HepG2 (cell line): ENCODE data around the gene DDC. TPM values are rescaled to one million over a fixed set of nuclear protein-coding genes. Genes with fewer than 3 reads are reported as not detected.
A peak's percentile ranks its signal among the peaks of the same experiment; 100 is the strongest.

Experiments
- CREB1 ChIP-seq, 2 experiments: fragments of 450-650 bp in 1 of 2; IDR thresholded peaks; 2 replicates each; pipeline ENCODE4 v1.6.1; 2016 to 2017; ENCODE audit warnings: control low read depth in 1 of 2, mild to moderate bottlenecking in 1 of 2, missing compliant biosample characterization in 1 of 2, missing genetic modification characterization in 1 of 2
- DNMT1 ChIP-seq: sonication (generic); formaldehyde crosslinking; IDR thresholded peaks from 2 replicates; pipeline ENCODE4 v1.5.1; 2020; ENCODE audit warnings: mild to moderate bottlenecking, missing genetic modification reagents
- FOXA3 ChIP-seq: IDR thresholded peaks from 2 replicates; pipeline ENCODE4 v1.6.1; 2016; ENCODE audit warnings: missing genetic modification reagents, missing compliant biosample characterization
- HMGA1 ChIP-seq: sonication (generic); formaldehyde crosslinking; conservative IDR thresholded peaks from 2 replicates; pipeline ENCODE4 v1.4.0; 2020; ENCODE audit warnings: missing genetic modification reagents
- MED8 ChIP-seq: sonication (generic); formaldehyde crosslinking; IDR thresholded peaks from 2 replicates; pipeline ENCODE4 v1.8.1; 2023; ENCODE audit warnings: mild to moderate bottlenecking, missing genetic modification reagents; ENCODE audit not compliant: insufficient replicate concordance
- MEF2D ChIP-seq: sonication (generic); formaldehyde crosslinking; IDR thresholded peaks from 2 replicates; pipeline ENCODE4 v1.5.1; 2020; ENCODE audit warnings: mild to moderate bottlenecking, missing genetic modification reagents
- MEIS1 ChIP-seq: sonication (generic); formaldehyde crosslinking; IDR thresholded peaks from 2 replicates; pipeline ENCODE4 v1.9.0; 2021; ENCODE audit warnings: mild to moderate bottlenecking, missing genetic modification reagents, moderate library complexity, borderline replicate concordance
- NCOR1 ChIP-seq: fragments of 200-600 bp; sonication (generic); IDR thresholded peaks from 2 replicates; pipeline ENCODE4 v1.7.0; 2017; ENCODE audit warnings: antibody characterized with exemption, low read length, borderline replicate concordance
- NFATC3 ChIP-seq: sonication (generic); formaldehyde crosslinking; IDR thresholded peaks from 2 replicates; pipeline ENCODE4 v1.5.1; 2020; ENCODE audit warnings: mild to moderate bottlenecking, missing genetic modification reagents
- NFE2L1 ChIP-seq: sonication (generic); formaldehyde crosslinking; IDR thresholded peaks from 2 replicates; pipeline ENCODE4 v1.4.0; 2020; ENCODE audit warnings: missing genetic modification reagents, mild to moderate bottlenecking, borderline replicate concordance
- NPAS2 ChIP-seq: sonication (generic); formaldehyde crosslinking; IDR thresholded peaks from 2 replicates; pipeline ENCODE4 v1.8.0; 2022; ENCODE audit warnings: mild to moderate bottlenecking, missing genetic modification reagents, borderline replicate concordance
- NR2C2 ChIP-seq: sonication (generic); formaldehyde crosslinking; IDR thresholded peaks from 2 replicates; pipeline ENCODE4 v1.4.0; 2020; ENCODE audit warnings: missing genetic modification reagents, mild to moderate bottlenecking, moderate library complexity, borderline replicate concordance
- POGZ ChIP-seq: sonication (generic); formaldehyde crosslinking; IDR thresholded peaks from 2 replicates; pipeline ENCODE4 v1.4.0; 2020; ENCODE audit warnings: mild to moderate bottlenecking, missing genetic modification reagents
- RBAK ChIP-seq: sonication (generic); formaldehyde crosslinking; IDR thresholded peaks from 2 replicates; pipeline ENCODE4 v1.5.1; 2020; ENCODE audit warnings: mild to moderate bottlenecking, missing genetic modification reagents
- RXRB ChIP-seq: IDR thresholded peaks from 2 replicates; pipeline ENCODE4 v1.6.1; 2016; ENCODE audit warnings: borderline replicate concordance, missing genetic modification reagents, missing compliant biosample characterization
- SNAPC4 ChIP-seq: sonication (generic); formaldehyde crosslinking; IDR thresholded peaks from 2 replicates; pipeline ENCODE4 v1.4.0; 2020; ENCODE audit warnings: mild to moderate bottlenecking, missing genetic modification reagents
- SYNCRIP ChIP-seq: fragments of 200-400 bp; formaldehyde crosslinking; IDR thresholded peaks from 2 replicates; pipeline ENCODE4 v1.6.1; 2018; ENCODE audit warnings: mild to moderate bottlenecking, low read depth, low read length; ENCODE audit not compliant: insufficient read depth
- TAF15 ChIP-seq: fragments of 200-400 bp; formaldehyde crosslinking; IDR thresholded peaks from one replicate; pipeline ENCODE4 v1.6.1; 2018; ENCODE audit warnings: mild to moderate bottlenecking, low read depth, low read length; ENCODE audit not compliant: poor library complexity, severe bottlenecking
- TP53 ChIP-seq: sonication (generic); formaldehyde crosslinking; conservative IDR thresholded peaks from 2 replicates; pipeline ENCODE4 v1.4.0; 2020; ENCODE audit warnings: missing genetic modification reagents
- ZFYVE20 ChIP-seq: sonication (generic); formaldehyde crosslinking; IDR thresholded peaks from 2 replicates; pipeline ENCODE4 v1.8.0; 2023; ENCODE audit warnings: low read depth, mild to moderate bottlenecking, moderate library complexity, missing genetic modification reagents, borderline replicate concordance
- ZKSCAN1 ChIP-seq: fragments of 150-350 bp; IDR thresholded peaks from 2 replicates; pipeline ENCODE4 v1.6.1; 2014; ENCODE audit warnings: low read length
- ZNF331 ChIP-seq: sonication (generic); formaldehyde crosslinking; IDR thresholded peaks from 2 replicates; pipeline ENCODE4 v1.4.0; 2020; ENCODE audit warnings: missing genetic modification reagents
- ZNF605 ChIP-seq: sonication (generic); formaldehyde crosslinking; IDR thresholded peaks from 2 replicates; pipeline ENCODE4 v1.8.0; 2022; ENCODE audit warnings: mild to moderate bottlenecking, missing genetic modification reagents
- ZNF670 ChIP-seq: sonication (generic); formaldehyde crosslinking; IDR thresholded peaks from 2 replicates; pipeline ENCODE4 v1.8.0; 2022; ENCODE audit warnings: mild to moderate bottlenecking, missing genetic modification reagents, borderline replicate concordance
- polyA plus RNA-seq, 8 experiments: library from polyadenylated mRNA; depleted of rRNA in 3 of 8; stranded (reverse) in 7 of 8; unstranded in 1 of 8; fragments of >200 nt; fragmentation: Illumina TruSeq in 4 of 8; extraction: Trizol in 4 of 8; gene quantifications; 2 replicates each; pipeline versions ENCODE4 v1.2.1 to v1.2.3, GENCODE V29; 2011 to 2016; ENCODE audit warnings: low read depth in 4 of 8, missing spikeins in 1 of 8, mixed read lengths in 1 of 8; ENCODE audit not compliant: insufficient read depth in 1 of 8
- total RNA-seq, 5 experiments: library from RNA; depleted of rRNA; stranded (reverse); fragments of >200 nt; fragmentation: Illumina TruSeq; extraction: Trizol; gene quantifications; 2 replicates each; pipeline ENCODE4 v1.2.3, GENCODE V29; 2016; ENCODE audit warnings: low read depth in 1 of 5
- TF ChIP-seq, protein P1 (sequence below): sonication (generic); formaldehyde crosslinking; IDR thresholded peaks from 2 replicates; pipeline ENCODE4 v1.4.0; 2020; ENCODE audit warnings: mild to moderate bottlenecking, missing genetic modification reagents

DDC gene
- total and polyA plus RNA-seq, 2 of the 13 experiments (the other 11 are each of a cell fraction or from before 2014, with no cell fraction given) = 11.7 to 93.3 TPM

GRCh38 chr7:50591480-50592438 is 26.6 kb upstream of the DDC start (continued):
- TF ChIP-seq DNMT1 (CRISPR knock-in tag) = no peak
- no peak for TF ChIP-seq ZKSCAN1
- 0 out of 2 replicates have a peak, but pooled peaks have one; percentile 50 for TF ChIP-seq MEF2D
- TF ChIP-seq ZNF605 (CRISPR knock-in tag) = no peak
- TF ChIP-seq SYNCRIP = no peak
- no peak for TF ChIP-seq MED8 (CRISPR knock-in tag)
- peak; percentile 67 for TF ChIP-seq POGZ (CRISPR knock-in tag)
- TF ChIP-seq RXRB (CRISPR knock-in tag) = 0 out of 2 replicates have a peak, but pooled peaks have one; percentile 35
- TF ChIP-seq SNAPC4 = no peak
- TF ChIP-seq TP53 (CRISPR knock-in tag) = no peak
- no peak for TF ChIP-seq NFATC3
- TF ChIP-seq MEIS1 (CRISPR knock-in tag) = no peak; the same call in 1 of the 2 replicates
- TF ChIP-seq ZNF670 (CRISPR knock-in tag) = 0 out of 2 replicates have a peak, but pooled peaks have one; percentile 41
- TF ChIP-seq CREB1 (IDR thresholded peaks at IDR 0.05) = no peak
- TF ChIP-seq CREB1 (CRISPR knock-in tag; IDR thresholded peaks at IDR 0.05) = peak; percentile 37; the same call in 1 of the 2 replicates
- no peak for TF ChIP-seq RBAK (CRISPR knock-in tag)
- TF ChIP-seq ZFYVE20 (CRISPR knock-in tag) = no peak
- peak; percentile 67; the same call in 1 of the 2 replicates for TF ChIP-seq NCOR1
- TF ChIP-seq FOXA3 (CRISPR knock-in tag) = peak; percentile 81
- TF ChIP-seq NPAS2 = no peak
- no peak for TF ChIP-seq TAF15
- TF ChIP-seq ZNF331 (CRISPR knock-in tag) = no peak
- TF ChIP-seq, protein P1, sequence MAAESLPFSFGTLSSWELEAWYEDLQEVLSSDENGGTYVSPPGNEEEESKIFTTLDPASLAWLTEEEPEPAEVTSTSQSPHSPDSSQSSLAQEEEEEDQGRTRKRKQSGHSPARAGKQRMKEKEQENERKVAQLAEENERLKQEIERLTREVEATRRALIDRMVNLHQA = no peak
- TF ChIP-seq NR2C2 (CRISPR knock-in tag) = no peak
- no peak for TF ChIP-seq NFE2L1
- TF ChIP-seq HMGA1 (CRISPR knock-in tag) = no peak
